GM10266 (cell line): ENCODE measurements around the gene GALNT17.

ENCODE experiments used
- DNase-seq: peaks from one replicate; pipeline ENCODE4 v3.0.0; 2012; ENCODE audit errors: extremely low spot score
- TF ChIP-seq, protein P1 (sequence below): IDR thresholded peaks from 2 replicates; pipeline ENCODE4 v1.5.1; 2012; ENCODE audit warnings: mild to moderate bottlenecking, low read depth; ENCODE audit not compliant: control insufficient read depth, insufficient read depth; ENCODE audit errors: missing control alignments

Gene GALNT17

DNA sequence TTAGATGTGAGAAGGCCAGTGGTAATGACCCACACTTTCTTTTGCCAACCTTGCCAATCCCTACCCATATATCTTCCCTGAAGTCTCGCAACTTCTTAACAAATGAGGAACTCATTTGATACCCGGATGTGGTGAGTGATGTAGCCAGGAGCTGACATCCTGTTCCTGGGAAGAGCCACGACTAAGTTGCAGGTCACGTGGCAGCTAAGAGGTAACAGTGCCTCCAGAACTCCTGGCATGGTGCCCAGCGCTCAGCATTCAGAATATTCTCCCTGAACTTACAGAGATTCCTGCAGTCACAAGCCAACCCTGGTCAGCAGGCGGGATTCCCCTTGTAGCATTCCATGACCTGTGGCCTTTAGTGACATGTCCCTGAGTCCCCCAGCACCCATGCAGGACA is 282.5 kb downstream of the GALNT17 start:
- no peak for DNase-seq

DNA sequence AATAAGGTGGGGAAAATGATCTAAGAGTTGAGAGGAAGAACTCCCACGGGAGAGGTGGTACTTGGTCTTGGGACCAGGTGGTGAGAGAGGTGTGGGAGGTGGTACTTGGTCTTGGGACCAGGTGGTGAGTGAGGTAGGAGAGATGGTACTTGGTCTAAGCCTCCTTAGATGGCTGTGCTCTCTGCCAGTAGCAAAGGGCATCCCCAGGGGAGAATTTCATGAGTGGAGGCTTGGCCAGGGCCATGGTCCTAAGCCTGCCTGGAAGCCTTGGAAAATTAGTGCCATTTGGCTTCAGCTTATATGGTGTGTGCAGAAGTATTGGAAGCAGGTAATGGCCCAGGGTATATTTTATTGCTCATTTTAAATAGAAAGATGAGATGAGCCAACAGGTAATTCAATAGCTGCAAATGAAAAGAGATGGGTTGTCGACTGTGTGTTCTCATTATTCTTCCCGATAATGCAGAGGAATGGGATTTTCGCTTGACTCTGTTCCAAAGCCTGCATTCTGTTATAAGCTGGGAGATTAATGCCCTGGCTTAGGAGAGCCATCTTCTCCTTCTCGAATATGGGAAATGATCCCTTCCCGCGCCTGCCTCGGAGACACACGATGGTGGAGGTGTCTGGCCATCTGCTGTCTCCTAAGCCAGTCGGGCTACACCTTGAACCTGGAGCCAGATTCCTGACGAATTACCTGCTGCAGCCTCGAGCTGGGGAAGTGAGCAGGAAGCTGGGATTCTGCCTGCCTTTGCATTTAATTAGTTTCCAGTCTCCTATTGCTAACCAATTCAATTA is 287.8 kb downstream of the GALNT17 start:
- no peak for DNase-seq
- TF ChIP-seq, protein P1, sequence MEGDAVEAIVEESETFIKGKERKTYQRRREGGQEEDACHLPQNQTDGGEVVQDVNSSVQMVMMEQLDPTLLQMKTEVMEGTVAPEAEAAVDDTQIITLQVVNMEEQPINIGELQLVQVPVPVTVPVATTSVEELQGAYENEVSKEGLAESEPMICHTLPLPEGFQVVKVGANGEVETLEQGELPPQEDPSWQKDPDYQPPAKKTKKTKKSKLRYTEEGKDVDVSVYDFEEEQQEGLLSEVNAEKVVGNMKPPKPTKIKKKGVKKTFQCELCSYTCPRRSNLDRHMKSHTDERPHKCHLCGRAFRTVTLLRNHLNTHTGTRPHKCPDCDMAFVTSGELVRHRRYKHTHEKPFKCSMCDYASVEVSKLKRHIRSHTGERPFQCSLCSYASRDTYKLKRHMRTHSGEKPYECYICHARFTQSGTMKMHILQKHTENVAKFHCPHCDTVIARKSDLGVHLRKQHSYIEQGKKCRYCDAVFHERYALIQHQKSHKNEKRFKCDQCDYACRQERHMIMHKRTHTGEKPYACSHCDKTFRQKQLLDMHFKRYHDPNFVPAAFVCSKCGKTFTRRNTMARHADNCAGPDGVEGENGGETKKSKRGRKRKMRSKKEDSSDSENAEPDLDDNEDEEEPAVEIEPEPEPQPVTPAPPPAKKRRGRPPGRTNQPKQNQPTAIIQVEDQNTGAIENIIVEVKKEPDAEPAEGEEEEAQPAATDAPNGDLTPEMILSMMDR, result no peak

More for the DNA sequence above, 282.5 kb downstream of the GALNT17 start:
- TF ChIP-seq, protein P1, result no peak

DNA sequence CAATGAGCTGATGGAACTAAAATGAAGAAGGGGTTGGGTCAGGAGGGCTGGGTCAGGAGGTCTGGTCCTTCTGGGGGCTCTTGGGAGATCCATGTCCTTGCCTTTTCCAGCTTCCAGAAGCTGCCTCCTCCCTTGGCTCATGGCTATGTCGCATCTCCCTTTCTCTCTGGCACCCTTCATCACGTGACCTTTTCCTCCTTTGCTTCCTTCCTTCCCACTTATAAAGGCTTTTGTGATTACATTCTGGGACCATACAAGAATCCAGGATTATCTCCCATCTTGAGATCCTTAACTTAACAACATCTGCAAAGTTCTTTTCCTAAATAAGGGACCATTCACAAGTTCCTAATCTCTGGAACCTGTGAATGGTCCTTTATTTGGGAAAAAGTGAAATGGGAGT is 290.2 kb downstream of the GALNT17 start:
- TF ChIP-seq, protein P1, result no peak
- DNase-seq, result no peak

DNA sequence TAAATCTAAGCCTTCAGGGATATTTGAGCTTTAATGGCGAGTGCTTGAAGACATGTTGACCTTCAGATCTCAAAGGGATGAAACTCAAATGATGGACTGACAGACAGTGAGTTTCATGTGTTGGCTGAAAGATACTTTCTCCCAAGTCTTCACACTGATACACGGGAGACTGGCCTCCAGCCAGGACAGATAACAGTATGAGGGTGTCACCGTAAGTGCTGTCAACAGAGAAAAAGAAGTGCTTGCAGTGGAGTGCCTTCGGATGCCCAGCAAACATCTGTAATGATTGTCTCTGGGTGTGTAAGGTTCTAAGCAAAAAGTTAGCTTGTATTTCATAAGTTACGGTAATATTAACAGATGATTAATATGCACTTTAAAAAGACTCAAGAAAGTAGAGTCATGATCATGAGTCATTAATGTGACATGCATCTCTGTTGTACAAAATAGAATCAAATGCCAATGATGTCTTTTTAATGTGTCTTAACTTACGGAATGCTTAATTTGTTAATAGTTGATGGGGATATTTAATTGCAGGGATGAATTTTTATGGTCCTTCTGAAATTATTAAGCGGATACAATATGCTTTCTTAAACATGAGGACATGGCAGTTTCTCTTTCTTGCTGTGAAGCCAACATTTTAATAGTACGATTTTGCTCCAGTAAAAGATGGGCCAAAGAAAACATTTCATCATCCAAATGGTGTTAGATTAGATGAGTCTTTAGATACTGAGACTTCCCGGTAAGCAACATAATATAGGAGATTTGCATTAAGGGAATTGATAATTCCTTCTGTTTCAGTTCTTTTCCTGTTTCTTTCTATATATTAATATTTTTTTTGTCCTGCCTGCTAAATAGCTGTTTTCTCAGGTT is 292.5 kb downstream of the GALNT17 start:
- DNase-seq, result no peak
- TF ChIP-seq, protein P1, result no peak

DNA sequence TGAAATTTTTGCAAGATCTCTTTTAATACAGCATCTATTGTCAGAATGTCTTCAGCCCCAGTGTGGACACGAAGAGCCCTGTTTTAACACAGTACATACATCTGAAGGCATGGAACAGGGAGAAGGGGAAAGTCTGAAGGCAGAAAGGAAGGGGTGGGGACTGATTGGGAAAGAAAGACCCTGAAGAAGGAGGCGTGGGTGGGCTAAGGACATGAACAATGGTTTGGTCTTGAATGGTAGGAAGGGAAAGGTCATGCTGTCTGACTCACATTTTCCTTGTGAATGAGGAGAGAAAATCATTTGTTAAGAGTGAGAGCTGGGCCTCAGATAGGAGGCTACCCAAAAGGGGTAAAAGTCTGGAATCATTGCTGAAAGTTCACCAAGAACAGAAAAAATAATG is 297.1 kb downstream of the GALNT17 start:
- DNase-seq, result no peak
- TF ChIP-seq, protein P1, result no peak

DNA sequence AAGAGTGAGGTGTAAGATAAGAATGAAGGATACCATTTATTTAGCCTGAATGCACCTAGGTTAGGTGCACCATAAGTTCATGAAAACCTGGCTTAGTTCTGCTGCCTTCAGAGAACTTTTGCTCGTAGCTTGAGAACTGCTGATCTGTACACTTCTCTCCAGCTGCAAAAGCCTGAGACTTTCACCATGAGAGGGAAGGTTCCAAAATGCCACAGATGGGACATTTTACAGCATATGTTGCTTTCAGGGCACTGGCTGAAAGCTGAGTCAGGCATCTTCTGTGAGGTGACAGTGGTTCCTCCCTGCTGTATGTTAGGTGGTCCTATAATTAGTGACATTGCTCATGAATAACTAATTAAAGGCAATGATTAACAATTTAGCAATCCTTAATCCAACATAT is 298.3 kb downstream of the GALNT17 start:
- TF ChIP-seq, protein P1, result no peak
- no peak for DNase-seq
